A673 (cell line): Measurements from ENCODE around the gene MSRB2. TPM values are rescaled to one million over a fixed set of nuclear protein-coding genes. Genes with fewer than 3 reads are reported as not detected.

ENCODE experiments used
- BruUV-seq: library from RNA; stranded (reverse); fragments of 400-500 nt; replicated peaks from 2 replicates; lab custom pipeline; 2021; lab: Mats Ljungman, UMichigan
- CTCF ChIA-PET: fragments of 300-600 bp; sonication (Branson Sonifier 250); formaldehyde crosslinking; loops from one replicate; lab custom pipeline; 2022; ENCODE audit warnings: antibody characterized with exemption; lab: Charles Lee
- POLR2A ChIA-PET: fragments of 300-600 bp; sonication (Branson Sonifier 250); formaldehyde crosslinking; loops from one replicate; lab custom pipeline; 2022; ENCODE audit warnings: antibody characterized with exemption; ENCODE audit not compliant: low non-redundant PET; lab: Charles Lee
- DNase-seq: peaks from one replicate; pipeline ENCODE4 v3.0.0-alpha.2; 2015; ENCODE audit warnings: low spot score
- H3K27ac ChIP-seq: fragments of 200-600 bp; sonication (generic); 2 replicates; pipeline ENCODE4 v1.5.1; 2016; ENCODE audit warnings: mixed run types, low read depth, mild to moderate bottlenecking, mixed read lengths, antibody characterized with exemption, low read length; ENCODE audit not compliant: poor library complexity, severe bottlenecking
- H3K27me3 ChIP-seq: fragments of 200-600 bp; sonication (generic); replicated peaks from 2 replicates; pipeline ENCODE4 v1.6.1; 2017; ENCODE audit warnings: mixed run types, low read depth, mild to moderate bottlenecking, mixed read lengths, antibody characterized with exemption, low read length; ENCODE audit not compliant: insufficient read depth, poor library complexity
- H3K36me3 ChIP-seq: fragments of 200-600 bp; sonication (generic); 2 replicates; pipeline ENCODE4 v1.6.1; 2016; ENCODE audit warnings: mixed run types, mild to moderate bottlenecking, mixed read lengths, antibody characterized with exemption, low read length; ENCODE audit not compliant: insufficient read depth, poor library complexity, severe bottlenecking
- H3K4me1 ChIP-seq: fragments of 200-600 bp; sonication (generic); 2 replicates; pipeline ENCODE4 v1.6.1; 2017; ENCODE audit warnings: mixed run types, mild to moderate bottlenecking, mixed read lengths, antibody characterized with exemption, low read length; ENCODE audit not compliant: insufficient read depth, poor library complexity, severe bottlenecking
- H3K4me3 ChIP-seq: fragments of 200-600 bp; sonication (generic); 2 replicates; pipeline ENCODE4 v1.5.1; 2016; ENCODE audit warnings: low read depth, mixed run types, mild to moderate bottlenecking, mixed read lengths, low read length; ENCODE audit not compliant: poor library complexity, severe bottlenecking
- H3K9me3 ChIP-seq: fragments of 200-600 bp; sonication (generic); 2 replicates; pipeline ENCODE4 v1.6.1; 2016; ENCODE audit warnings: mixed run types, low read depth, mild to moderate bottlenecking, mixed read lengths, antibody characterized with exemption, low read length; ENCODE audit not compliant: poor library complexity, severe bottlenecking
- EZH2 ChIP-seq: fragments of 200-600 bp; sonication (generic); IDR thresholded peaks from 2 replicates; pipeline ENCODE4 v1.6.1; 2017; ENCODE audit warnings: borderline replicate concordance, low read depth, mild to moderate bottlenecking, mixed read lengths, antibody characterized with exemption, low read length; ENCODE audit not compliant: poor library complexity, severe bottlenecking
- intact Hi-C: fragments of 100-400 bp; cut with micrococcal nuclease; formaldehyde crosslinking; loops from one replicate; pipeline ENCODE4 v1.10.0; 2022; ENCODE audit not compliant: unreplicated experiment
- total RNA-seq: library from RNA; stranded (reverse); gene quantifications from 2 replicates; pipeline ENCODE4 v1.2.3, GENCODE V29; 2021
- TF ChIP-seq, protein P1 (sequence below): fragments of 300-800, 200-600 bp; sonication (generic); conservative IDR thresholded peaks from 2 replicates; pipeline ENCODE4 v1.5.1; 2017; ENCODE audit warnings: low read depth, mild to moderate bottlenecking, antibody characterized with exemption, low read length, moderate library complexity, mixed read lengths

MSRB2 gene
- total RNA-seq, 1 experiment from 2014 or later = 6.4 TPM

- POLR2A ChIA-PET = no interaction called here
- intact Hi-C loops = no loop called here
- CTCF ChIA-PET = no interaction called here
- Histone ChIP-seq H3K36me3 (no peaks in the 10 kb centered on the region), H3K27me3 (no peaks in the 10 kb centered on the region), H3K27ac (no peak overlapping the region), H3K9me3 (peaks cover 6% of the 10 kb centered on the region), H3K4me1 (no peaks in the 10 kb centered on the region), H3K4me3 (no peak overlapping the region)
- no peak for DNase-seq
- BruUV-seq = no TSS peak
- TF ChIP-seq EZH2 = no peak
- TF ChIP-seq, protein P1, sequence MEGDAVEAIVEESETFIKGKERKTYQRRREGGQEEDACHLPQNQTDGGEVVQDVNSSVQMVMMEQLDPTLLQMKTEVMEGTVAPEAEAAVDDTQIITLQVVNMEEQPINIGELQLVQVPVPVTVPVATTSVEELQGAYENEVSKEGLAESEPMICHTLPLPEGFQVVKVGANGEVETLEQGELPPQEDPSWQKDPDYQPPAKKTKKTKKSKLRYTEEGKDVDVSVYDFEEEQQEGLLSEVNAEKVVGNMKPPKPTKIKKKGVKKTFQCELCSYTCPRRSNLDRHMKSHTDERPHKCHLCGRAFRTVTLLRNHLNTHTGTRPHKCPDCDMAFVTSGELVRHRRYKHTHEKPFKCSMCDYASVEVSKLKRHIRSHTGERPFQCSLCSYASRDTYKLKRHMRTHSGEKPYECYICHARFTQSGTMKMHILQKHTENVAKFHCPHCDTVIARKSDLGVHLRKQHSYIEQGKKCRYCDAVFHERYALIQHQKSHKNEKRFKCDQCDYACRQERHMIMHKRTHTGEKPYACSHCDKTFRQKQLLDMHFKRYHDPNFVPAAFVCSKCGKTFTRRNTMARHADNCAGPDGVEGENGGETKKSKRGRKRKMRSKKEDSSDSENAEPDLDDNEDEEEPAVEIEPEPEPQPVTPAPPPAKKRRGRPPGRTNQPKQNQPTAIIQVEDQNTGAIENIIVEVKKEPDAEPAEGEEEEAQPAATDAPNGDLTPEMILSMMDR = no peak
Observed at GRCh38 chr10:23141995-23142394, 46.6 kb downstream of the MSRB2 start.

- POLR2A ChIA-PET = no interaction called here
- no TSS peak for BruUV-seq
Observed at GRCh38 chr10:23146258-23146657, 50.9 kb downstream of the MSRB2 start.

GRCh38 chr10:23147035-23147434 lies 51.7 kb downstream of the MSRB2 start:
- CTCF ChIA-PET = no interaction called here
- Histone ChIP-seq H3K36me3 (no peaks in the 10 kb centered on the region), H3K27me3 (no peaks in the 10 kb centered on the region), H3K4me1 (no peaks in the 10 kb centered on the region), H3K4me3 (no peak overlapping the region), H3K9me3 (no peaks in the 10 kb centered on the region), H3K27ac (no peak overlapping the region)
- POLR2A ChIA-PET = no interaction called here
- intact Hi-C loops = no loop called here
- BruUV-seq = no TSS peak
- DNase-seq = no peak
- TF ChIP-seq EZH2 = no peak
- TF ChIP-seq, protein P1 = no peak

More at GRCh38 chr10:23146258-23146657, 50.9 kb downstream of the MSRB2 start:
- DNase-seq = no peak
- TF ChIP-seq EZH2 = no peak
- TF ChIP-seq, protein P1 = no peak
- no peaks in the 10 kb centered on the region for H3K36me3 ChIP-seq
- H3K4me1 ChIP-seq = no peaks in the 10 kb centered on the region
- intact Hi-C loops = no loop called here
- H3K27me3 ChIP-seq = no peaks in the 10 kb centered on the region
- H3K4me3 ChIP-seq = no peak overlapping the region
- peaks cover 4% of the 10 kb centered on the region for H3K9me3 ChIP-seq
- CTCF ChIA-PET = no interaction called here
- no peak overlapping the region for H3K27ac ChIP-seq
